Fibroblast of skin of scalp (primary cell): ENCODE measurements around the gene DEPDC7.
A peak's percentile ranks its signal among the peaks of the same experiment; 100 is the strongest.

Experiments used
- DNase-seq: peaks from one replicate; pipeline ENCODE4 v3.0.0-alpha.2; 2013

DEPDC7 gene

GRCh38 chr11:33062137-33062536 is 46.5 kb downstream of the DEPDC7 start:
- peak; percentile 13 for DNase-seq

- peak; percentile 36 for DNase-seq
Measured at GRCh38 chr11:33063326-33063881, 47.7 kb downstream of the DEPDC7 start.

GRCh38 chr11:33064033-33064825 is 48.6 kb downstream of the DEPDC7 start:
- peak; percentile 29 for DNase-seq

GRCh38 chr11:33064866-33065265 is 49.2 kb downstream of the DEPDC7 start:
- no peak for DNase-seq

- DNase-seq, result peak; percentile 57
Measured at GRCh38 chr11:33065445-33066178, 49.9 kb downstream of the DEPDC7 start.

GRCh38 chr11:33067294-33067693 is 51.6 kb downstream of the DEPDC7 start:
- DNase-seq, result no peak

GRCh38 chr11:33068611-33069340 is 53.1 kb downstream of the DEPDC7 start:
- DNase-seq, result no peak

GRCh38 chr11:33072465-33072864 is 56.8 kb downstream of the DEPDC7 start:
- DNase-seq, result no peak
